ENCODE measurements around the gene MBOAT7. TPM values are rescaled to one million over a fixed set of nuclear protein-coding genes. Genes with fewer than 3 reads are reported as not detected.

The MBOAT7 gene
- total RNA-seq, 2 experiments from 2014 or later, result 56.9 to 58.8 TPM

- peaks cover 2% of the 10 kb centered on the region for H3K27me3 Mint-ChIP-seq (ENCODE audit: low read depth)
- POLR2A ChIA-PET, result interaction anchor here (0.6 to 3.1 kb wide), 15 partner anchors 9 to 800 kb away, joined by 3 to 18 read pairs (median 6); partner anchors contain the start of genes CNOT3, MBOAT7, PRPF31 and RPS9
Measured at GRCh38 chr19:54159352-54160181, 29.8 kb downstream of the MBOAT7 start, which contains the start of gene LENG1. Gene LENG1, minus strand, starts transcription at chr19:54159721. Its CDS starts 26 bp downstream, at chr19:54159695.

GRCh38 chr19:54158812-54159351 lies 30.5 kb downstream of the MBOAT7 start:
- H3K27ac Mint-ChIP-seq, result peak overlapping the region; percentile 100

More at GRCh38 chr19:54159352-54160181, 29.8 kb downstream of the MBOAT7 start, which contains the start of gene LENG1:
- H3K27ac Mint-ChIP-seq, result peak within 1 kb of the TSS; percentile 100
- ATAC-seq (peak; percentile 91), DNase-seq (peak; percentile 100)
- H3K36me3 Mint-ChIP-seq (ENCODE audit: low read depth), result peaks cover 36% of the 10 kb centered on the region
- CTCF ChIA-PET, result interaction anchor here (0.9 to 2.5 kb wide), 10 partner anchors 9 to 106 kb away, joined by 3 to 7 read pairs (median 4); partner anchors contain the start of genes CNOT3 and MBOAT7
- no peaks in the 10 kb centered on the region for H3K9me3 Mint-ChIP-seq (ENCODE audit: insufficient read depth)
- peak within 1 kb of the TSS; percentile 98 for H3K4me3 Mint-ChIP-seq
- peaks cover 67% of the 10 kb centered on the region for H3K4me1 Mint-ChIP-seq (ENCODE audit: low read depth)

GRCh38 chr19:54156953-54157352 lies 32.4 kb downstream of the MBOAT7 start:
- DNase-seq, result no peak
- Mint-ChIP-seq H3K4me1 (ENCODE audit: low read depth) (peaks cover 58% of the 10 kb centered on the region), H3K27me3 (ENCODE audit: low read depth) (no peaks in the 10 kb centered on the region), H3K4me3 (no peak overlapping the region), H3K27ac (peak overlapping the region; percentile 78), H3K36me3 (ENCODE audit: low read depth) (peaks cover 55% of the 10 kb centered on the region), H3K9me3 (ENCODE audit: insufficient read depth) (no peaks in the 10 kb centered on the region)
- ATAC-seq, result no peak
- ChIA-PET POLR2A (interaction anchor here (0.8 to 1.4 kb wide), 3 partner anchors 13 to 20 kb away, joined by 3 to 4 read pairs (median 3); no protein-coding TSS in a partner anchor), CTCF (no interaction called here)

More at GRCh38 chr19:54158812-54159351, 30.5 kb downstream of the MBOAT7 start:
- Mint-ChIP-seq H3K36me3 (ENCODE audit: low read depth) (peaks cover 43% of the 10 kb centered on the region), H3K4me3 (peak overlapping the region; percentile 98), H3K9me3 (ENCODE audit: insufficient read depth) (no peaks in the 10 kb centered on the region), H3K27me3 (ENCODE audit: low read depth) (peaks cover 2% of the 10 kb centered on the region), H3K4me1 (ENCODE audit: low read depth) (peaks cover 68% of the 10 kb centered on the region)
- CTCF ChIA-PET, result interaction anchor here (1.3 to 2.5 kb wide), 8 partner anchors 9 to 107 kb away, joined by 3 to 7 read pairs (median 4); partner anchors contain the start of genes CNOT3 and MBOAT7
- ATAC-seq (no peak), DNase-seq (peak; percentile 59)
- POLR2A ChIA-PET, result interaction anchor here (0.6 to 3.1 kb wide), 13 partner anchors 9 to 264 kb away, joined by 3 to 18 read pairs (median 7); partner anchors contain the start of genes CNOT3, MBOAT7, PRPF31 and RPS9

- ChIA-PET POLR2A (interaction anchor here (1.2 to 1.4 kb wide), 2 partner anchors 13 to 20 kb away, joined by 3 read pairs; no protein-coding TSS in a partner anchor), CTCF (no interaction called here)
- DNase-seq (no peak), ATAC-seq (no peak)
- Mint-ChIP-seq H3K4me3 (no peak overlapping the region), H3K36me3 (ENCODE audit: low read depth) (peaks cover 60% of the 10 kb centered on the region), H3K9me3 (ENCODE audit: insufficient read depth) (no peaks in the 10 kb centered on the region), H3K27ac (no peak overlapping the region), H3K4me1 (ENCODE audit: low read depth) (peaks cover 55% of the 10 kb centered on the region), H3K27me3 (ENCODE audit: low read depth) (no peaks in the 10 kb centered on the region)
Measured at GRCh38 chr19:54156490-54156889, 32.9 kb downstream of the MBOAT7 start.

GRCh38 chr19:54155694-54156093 lies 33.7 kb downstream of the MBOAT7 start:
- peaks cover 66% of the 10 kb centered on the region for H3K36me3 Mint-ChIP-seq (ENCODE audit: low read depth)

GRCh38 chr19:54154603-54155345 lies 34.6 kb downstream of the MBOAT7 start:
- H3K4me3 Mint-ChIP-seq, result peak overlapping the region; percentile 18
- POLR2A ChIA-PET, result no interaction called here
- H3K36me3 Mint-ChIP-seq (ENCODE audit: low read depth), result peaks cover 72% of the 10 kb centered on the region
- peaks cover 43% of the 10 kb centered on the region for H3K4me1 Mint-ChIP-seq (ENCODE audit: low read depth)
- no peaks in the 10 kb centered on the region for H3K9me3 Mint-ChIP-seq (ENCODE audit: insufficient read depth)
- H3K27ac Mint-ChIP-seq, result peak overlapping the region; percentile 92
- CTCF ChIA-PET, result interaction anchor here (0.6 kb wide), 1 partner anchor 18 kb away, joined by 3 read pairs; the partner anchor contains the start of gene CNOT3
- peak; percentile 75 for DNase-seq
- ATAC-seq, result no peak
- no peaks in the 10 kb centered on the region for H3K27me3 Mint-ChIP-seq (ENCODE audit: low read depth)

More at GRCh38 chr19:54155694-54156093, 33.7 kb downstream of the MBOAT7 start:
- ATAC-seq (no peak), DNase-seq (no peak)
- H3K27ac Mint-ChIP-seq, result no peak overlapping the region
- no peaks in the 10 kb centered on the region for H3K27me3 Mint-ChIP-seq (ENCODE audit: low read depth)
- no peak overlapping the region for H3K4me3 Mint-ChIP-seq
- CTCF ChIA-PET, result no interaction called here
- H3K4me1 Mint-ChIP-seq (ENCODE audit: low read depth), result peaks cover 51% of the 10 kb centered on the region
- H3K9me3 Mint-ChIP-seq (ENCODE audit: insufficient read depth), result no peaks in the 10 kb centered on the region
- POLR2A ChIA-PET, result no interaction called here

GRCh38 chr19:54153731-54154326 lies 35.6 kb downstream of the MBOAT7 start:
- ChIA-PET POLR2A (no interaction called here), CTCF (no interaction called here)
- ATAC-seq, result no peak
- Mint-ChIP-seq H3K36me3 (ENCODE audit: low read depth) (peaks cover 76% of the 10 kb centered on the region), H3K27me3 (ENCODE audit: low read depth) (no peaks in the 10 kb centered on the region), H3K4me1 (ENCODE audit: low read depth) (peaks cover 41% of the 10 kb centered on the region), H3K9me3 (ENCODE audit: insufficient read depth) (no peaks in the 10 kb centered on the region), H3K4me3 (no peak overlapping the region), H3K27ac (no peak overlapping the region)
- no peak for DNase-seq

- Mint-ChIP-seq H3K4me1 (ENCODE audit: low read depth) (peaks cover 33% of the 10 kb centered on the region), H3K9me3 (ENCODE audit: insufficient read depth) (no peaks in the 10 kb centered on the region), H3K36me3 (ENCODE audit: low read depth) (peaks cover 72% of the 10 kb centered on the region), H3K27me3 (ENCODE audit: low read depth) (no peaks in the 10 kb centered on the region), H3K4me3 (no peak overlapping the region), H3K27ac (no peak overlapping the region)
- ChIA-PET POLR2A (no interaction called here), CTCF (no interaction called here)
- DNase-seq (no peak), ATAC-seq (no peak)
Measured at GRCh38 chr19:54152878-54153524, 36.4 kb downstream of the MBOAT7 start.

- Mint-ChIP-seq H3K4me3 (no peak overlapping the region), H3K9me3 (ENCODE audit: insufficient read depth) (no peaks in the 10 kb centered on the region), H3K27me3 (ENCODE audit: low read depth) (no peaks in the 10 kb centered on the region), H3K36me3 (ENCODE audit: low read depth) (peaks cover 70% of the 10 kb centered on the region), H3K4me1 (ENCODE audit: low read depth) (peaks cover 30% of the 10 kb centered on the region), H3K27ac (no peak overlapping the region)
- ATAC-seq, result no peak
- ChIA-PET POLR2A (no interaction called here), CTCF (no interaction called here)
- no peak for DNase-seq
Measured at GRCh38 chr19:54152267-54152666, 37.1 kb downstream of the MBOAT7 start.

- POLR2A ChIA-PET, result no interaction called here
- no peak for DNase-seq
- Mint-ChIP-seq H3K36me3 (ENCODE audit: low read depth) (peaks cover 70% of the 10 kb centered on the region), H3K4me3 (no peak overlapping the region), H3K4me1 (ENCODE audit: low read depth) (peaks cover 25% of the 10 kb centered on the region), H3K9me3 (ENCODE audit: insufficient read depth) (no peaks in the 10 kb centered on the region), H3K27ac (peak overlapping the region; percentile 36), H3K27me3 (ENCODE audit: low read depth) (no peaks in the 10 kb centered on the region)
- CTCF ChIA-PET, result interaction anchor here (1.1 to 1.6 kb wide), 2 partner anchors 15 to 83 kb away, joined by 3 read pairs; no protein-coding TSS in a partner anchor
- ATAC-seq, result no peak
Measured at GRCh38 chr19:54151362-54152035, 37.9 kb downstream of the MBOAT7 start.

Measured in activated CD8-positive, alpha-beta T cell treated with anti-CD3 and anti-CD28 coated beads, Interleukin-2, amount 10 ng/mL, durations not matched to agents 7 days and 5 days (primary cell).